Measurements from ENCODE around the gene ATP10B.

- TF ChIP-seq ZBTB21 (tag by site-specific recombination; IDR thresholded peaks at IDR 0.05) (no peak), ZNF398 (tag by site-specific recombination; IDR thresholded peaks at IDR 0.05) (no peak), ZNF19 (tag by site-specific recombination; IDR thresholded peaks at IDR 0.05; ENCODE audit: low read depth) (no peak), ZNF776 (tag by site-specific recombination; IDR thresholded peaks at IDR 0.05; ENCODE audit: borderline replicate concordance) (no peak), ZNF549 (tag by site-specific recombination; IDR thresholded peaks at IDR 0.05) (no peak)
- TF ChIP-seq, protein P1, sequence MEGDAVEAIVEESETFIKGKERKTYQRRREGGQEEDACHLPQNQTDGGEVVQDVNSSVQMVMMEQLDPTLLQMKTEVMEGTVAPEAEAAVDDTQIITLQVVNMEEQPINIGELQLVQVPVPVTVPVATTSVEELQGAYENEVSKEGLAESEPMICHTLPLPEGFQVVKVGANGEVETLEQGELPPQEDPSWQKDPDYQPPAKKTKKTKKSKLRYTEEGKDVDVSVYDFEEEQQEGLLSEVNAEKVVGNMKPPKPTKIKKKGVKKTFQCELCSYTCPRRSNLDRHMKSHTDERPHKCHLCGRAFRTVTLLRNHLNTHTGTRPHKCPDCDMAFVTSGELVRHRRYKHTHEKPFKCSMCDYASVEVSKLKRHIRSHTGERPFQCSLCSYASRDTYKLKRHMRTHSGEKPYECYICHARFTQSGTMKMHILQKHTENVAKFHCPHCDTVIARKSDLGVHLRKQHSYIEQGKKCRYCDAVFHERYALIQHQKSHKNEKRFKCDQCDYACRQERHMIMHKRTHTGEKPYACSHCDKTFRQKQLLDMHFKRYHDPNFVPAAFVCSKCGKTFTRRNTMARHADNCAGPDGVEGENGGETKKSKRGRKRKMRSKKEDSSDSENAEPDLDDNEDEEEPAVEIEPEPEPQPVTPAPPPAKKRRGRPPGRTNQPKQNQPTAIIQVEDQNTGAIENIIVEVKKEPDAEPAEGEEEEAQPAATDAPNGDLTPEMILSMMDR (tag by site-specific recombination; IDR thresholded peaks at IDR 0.05): no peak
Observed at GRCh38 chr5:160837749-160838593, 14.0 kb downstream of the ATP10B start.

Data from HEK293 (cell line).